ENCODE results near the gene TBC1D2B.
"Not testable (repeated sequence)": the region's sequence is repeated elsewhere in the genome, so short reads cannot be mapped to it uniquely, and the experiment has no call there.

Gene TBC1D2B

DNA sequence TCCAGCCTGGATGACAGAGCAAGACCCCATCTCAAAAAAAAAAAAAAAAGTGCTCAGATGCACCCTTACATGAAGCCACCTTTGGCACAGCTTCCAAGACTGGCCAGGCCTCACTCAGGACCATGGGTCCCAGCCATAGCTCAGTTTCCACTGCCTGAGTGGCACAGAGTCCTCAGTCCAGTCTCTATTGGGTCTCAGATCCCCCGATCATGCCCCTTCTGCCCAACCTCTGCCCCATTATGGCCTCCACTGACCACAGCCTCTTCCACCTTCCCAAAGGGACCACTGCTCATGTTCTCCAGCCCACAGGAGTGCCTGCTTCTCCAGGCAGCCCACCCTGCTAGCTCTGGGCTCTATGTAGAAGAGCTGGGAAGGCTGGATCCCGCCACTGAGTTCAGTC lies 127.0 kb downstream of the TBC1D2B start:
- H3K4me1 Mint-ChIP-seq; H3K27ac Mint-ChIP-seq; H3K9me3 Mint-ChIP-seq; H3K36me3 Mint-ChIP-seq (ENCODE audit: low read depth); H3K27me3 Mint-ChIP-seq (ENCODE audit: low read depth); H3K4me3 Mint-ChIP-seq: not testable (repeated sequence)

DNA sequence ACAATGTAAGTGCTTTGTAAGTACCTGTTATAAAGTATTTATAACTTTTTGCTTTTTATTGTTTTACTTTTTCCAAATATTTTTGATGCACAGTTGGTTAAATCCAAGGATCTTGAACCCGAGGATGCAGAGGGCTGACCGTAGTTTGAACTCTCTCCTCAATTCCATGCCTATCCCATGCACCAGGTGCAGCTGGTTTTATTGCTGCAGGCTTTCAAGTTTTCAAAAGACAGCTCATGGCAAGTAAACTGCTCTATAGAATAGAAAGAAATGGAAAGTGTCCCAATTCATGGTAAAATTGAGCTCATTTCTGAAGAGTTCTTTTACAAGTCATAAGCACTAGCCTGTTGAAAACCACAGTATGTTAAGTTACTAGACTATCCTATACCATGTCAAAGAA lies 131.9 kb downstream of the TBC1D2B start:
- Mint-ChIP-seq H3K4me3 (no peak overlapping the region), H3K9me3 (no peaks in the 10 kb centered on the region), H3K27ac (no peak overlapping the region), H3K4me1 (peaks cover 14% of the 10 kb centered on the region), H3K36me3 (ENCODE audit: low read depth) (no peaks in the 10 kb centered on the region), H3K27me3 (ENCODE audit: low read depth) (no peaks in the 10 kb centered on the region)
- TF ChIP-seq, protein P1, sequence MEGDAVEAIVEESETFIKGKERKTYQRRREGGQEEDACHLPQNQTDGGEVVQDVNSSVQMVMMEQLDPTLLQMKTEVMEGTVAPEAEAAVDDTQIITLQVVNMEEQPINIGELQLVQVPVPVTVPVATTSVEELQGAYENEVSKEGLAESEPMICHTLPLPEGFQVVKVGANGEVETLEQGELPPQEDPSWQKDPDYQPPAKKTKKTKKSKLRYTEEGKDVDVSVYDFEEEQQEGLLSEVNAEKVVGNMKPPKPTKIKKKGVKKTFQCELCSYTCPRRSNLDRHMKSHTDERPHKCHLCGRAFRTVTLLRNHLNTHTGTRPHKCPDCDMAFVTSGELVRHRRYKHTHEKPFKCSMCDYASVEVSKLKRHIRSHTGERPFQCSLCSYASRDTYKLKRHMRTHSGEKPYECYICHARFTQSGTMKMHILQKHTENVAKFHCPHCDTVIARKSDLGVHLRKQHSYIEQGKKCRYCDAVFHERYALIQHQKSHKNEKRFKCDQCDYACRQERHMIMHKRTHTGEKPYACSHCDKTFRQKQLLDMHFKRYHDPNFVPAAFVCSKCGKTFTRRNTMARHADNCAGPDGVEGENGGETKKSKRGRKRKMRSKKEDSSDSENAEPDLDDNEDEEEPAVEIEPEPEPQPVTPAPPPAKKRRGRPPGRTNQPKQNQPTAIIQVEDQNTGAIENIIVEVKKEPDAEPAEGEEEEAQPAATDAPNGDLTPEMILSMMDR (IDR thresholded peaks at IDR 0.05; ENCODE audit: unreplicated experiment in 3 of 3), result no peak
